NCI-H82 treated with DMSO at 0.1 percent for 48 hours (cell line): Measurements from ENCODE around the gene SLC25A13.

Source experiments
- DNase-seq: peaks from one replicate; lab custom pipeline; 2025; ENCODE audit not compliant: unreplicated experiment; lab: John Stamatoyannopoulos, UW

The SLC25A13 gene

DNA sequence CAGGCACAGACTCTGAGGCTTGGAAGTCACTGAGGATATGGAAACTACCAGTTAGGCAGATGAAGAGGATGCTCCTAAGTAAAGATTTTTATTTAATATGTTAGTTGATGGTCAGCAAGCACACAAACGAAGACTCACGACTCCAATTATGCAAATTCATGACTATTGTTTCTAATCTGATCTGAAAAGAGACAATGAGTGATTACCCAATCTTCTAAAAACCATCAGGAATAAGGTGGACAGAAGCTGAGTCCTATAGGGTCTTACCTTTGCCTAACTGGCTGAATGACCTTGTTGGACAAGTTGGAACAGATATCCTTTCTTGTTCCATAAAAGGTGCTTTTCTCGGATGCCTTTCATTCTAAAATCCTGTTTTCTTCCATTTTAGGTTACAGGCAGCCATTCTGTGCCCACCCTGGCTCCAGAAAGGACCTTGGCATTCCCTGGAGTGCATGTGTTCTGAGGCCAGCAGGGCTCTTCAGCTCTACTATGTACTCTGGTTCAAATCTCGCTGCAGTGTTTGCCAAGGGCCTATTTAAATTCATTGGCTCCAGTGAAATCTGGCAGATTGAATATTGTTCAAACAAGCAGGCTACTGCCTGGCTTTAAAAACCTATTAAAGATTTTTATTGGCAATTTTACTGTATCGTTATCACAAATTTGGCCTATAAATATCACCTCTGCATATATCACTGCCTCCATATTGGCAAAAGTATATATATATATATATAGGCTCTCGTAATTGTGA, 77.5 kb downstream of the SLC25A13 start:
- DNase-seq, result no peak

DNA sequence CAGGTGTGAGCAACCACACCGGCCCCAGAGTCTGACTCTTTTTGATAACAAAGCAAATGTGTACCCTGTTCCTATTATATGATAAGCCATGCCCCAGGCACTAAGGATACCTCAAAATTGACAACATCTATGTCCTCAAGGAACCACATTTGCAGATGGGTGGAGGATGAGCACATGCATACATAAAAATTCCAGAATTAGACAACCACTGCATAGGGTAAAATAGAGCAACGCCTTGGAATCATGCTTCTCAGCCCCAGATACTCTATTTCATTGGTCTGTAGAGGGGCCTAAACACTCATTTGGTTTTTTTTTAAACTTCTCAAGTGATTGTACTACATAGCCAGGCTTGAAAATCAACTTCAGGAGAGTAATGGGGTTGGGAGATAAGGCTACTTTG, 78.7 kb downstream of the SLC25A13 start:
- no peak for DNase-seq

DNA sequence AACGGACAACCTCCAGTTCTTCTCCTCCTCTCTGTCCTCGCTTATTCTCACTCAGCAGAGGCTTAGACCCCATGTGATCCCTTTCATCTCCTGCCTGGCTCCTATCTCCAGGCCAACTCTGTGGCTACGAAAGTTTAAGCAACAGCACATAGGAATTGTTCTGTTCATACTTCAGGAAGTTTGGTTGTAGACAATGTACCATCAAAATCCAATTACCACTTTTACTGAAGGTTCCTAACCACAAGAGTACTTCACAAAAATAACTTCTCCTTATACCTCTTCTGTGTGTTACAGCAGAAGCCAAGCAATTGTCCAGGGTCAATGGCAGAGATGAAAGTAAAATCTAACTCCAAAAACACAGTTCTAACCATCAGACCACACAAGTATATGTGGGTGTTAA, 80.0 kb downstream of the SLC25A13 start:
- DNase-seq, result no peak

DNA sequence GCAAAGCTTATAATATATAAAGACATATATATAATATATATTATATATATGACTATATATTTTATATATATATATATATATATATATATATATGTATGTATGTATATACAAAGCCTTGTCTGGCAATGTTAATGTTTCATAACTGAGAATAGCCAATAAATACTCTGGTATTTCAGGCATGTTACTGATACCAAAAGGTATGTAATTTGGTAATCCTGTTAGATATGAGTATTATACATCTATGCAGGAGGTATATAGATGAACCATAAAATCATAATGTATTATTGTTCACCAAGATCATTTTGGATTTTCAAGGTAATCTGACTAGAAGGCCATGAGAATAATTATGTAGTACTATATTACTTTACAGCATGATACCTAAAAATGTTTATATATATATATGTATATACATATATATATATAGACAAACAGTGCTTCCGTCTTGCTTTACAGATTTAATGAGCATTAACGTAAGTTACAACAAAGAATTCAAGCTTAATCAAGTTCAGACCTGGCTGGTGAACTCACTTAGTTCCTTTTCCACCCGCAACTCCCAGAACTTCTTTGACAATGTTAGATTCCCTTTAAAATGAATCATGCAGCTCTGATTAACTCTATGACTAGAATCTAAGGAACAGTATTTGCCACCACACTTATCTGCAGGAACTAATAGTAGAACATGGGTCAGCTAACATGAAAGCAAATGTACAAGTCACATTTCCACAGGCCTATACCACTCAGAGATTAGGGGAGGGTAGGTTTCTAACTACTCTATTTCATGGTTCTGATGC, 82.7 kb downstream of the SLC25A13 start:
- DNase-seq, result no peak

DNA sequence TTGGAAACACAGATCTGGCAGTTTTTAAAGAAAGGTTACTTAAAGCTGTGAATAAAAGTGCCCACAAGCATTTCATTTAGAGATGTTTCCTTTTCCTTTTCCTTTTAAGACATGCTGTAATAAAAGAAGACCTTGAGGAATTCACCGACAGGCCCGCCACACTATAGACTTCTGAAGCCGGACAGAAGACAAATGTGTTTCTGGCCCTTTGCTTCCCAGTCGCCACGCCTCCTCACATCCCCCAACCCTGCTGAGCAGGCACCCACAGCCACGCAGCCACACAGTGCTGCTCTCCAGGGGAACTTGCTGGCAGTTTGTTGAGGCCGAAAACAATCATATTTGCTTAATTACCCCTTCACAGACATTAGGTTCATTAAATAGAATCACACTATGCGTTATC, 83.4 kb downstream of the SLC25A13 start:
- DNase-seq, result no peak

DNA sequence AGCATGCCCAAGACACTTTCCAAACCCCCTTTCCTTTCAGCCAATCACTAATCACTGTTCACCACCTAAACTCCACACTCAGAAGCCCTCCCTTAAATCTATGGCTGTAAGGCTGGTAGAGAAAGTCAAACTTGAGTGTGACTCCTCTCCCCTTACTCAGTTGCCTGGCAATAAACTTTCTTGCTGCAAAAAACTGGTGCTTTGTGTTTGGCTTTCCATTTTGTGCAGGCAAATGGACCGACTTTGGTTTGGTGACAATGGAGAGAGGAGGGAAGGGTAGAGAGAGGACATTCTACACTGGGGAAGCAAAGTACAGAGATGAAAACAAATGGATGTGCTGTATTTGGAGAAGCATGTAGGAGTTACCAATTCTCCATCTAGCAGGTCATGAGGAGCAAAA, 84.9 kb downstream of the SLC25A13 start:
- DNase-seq, result no peak

DNA sequence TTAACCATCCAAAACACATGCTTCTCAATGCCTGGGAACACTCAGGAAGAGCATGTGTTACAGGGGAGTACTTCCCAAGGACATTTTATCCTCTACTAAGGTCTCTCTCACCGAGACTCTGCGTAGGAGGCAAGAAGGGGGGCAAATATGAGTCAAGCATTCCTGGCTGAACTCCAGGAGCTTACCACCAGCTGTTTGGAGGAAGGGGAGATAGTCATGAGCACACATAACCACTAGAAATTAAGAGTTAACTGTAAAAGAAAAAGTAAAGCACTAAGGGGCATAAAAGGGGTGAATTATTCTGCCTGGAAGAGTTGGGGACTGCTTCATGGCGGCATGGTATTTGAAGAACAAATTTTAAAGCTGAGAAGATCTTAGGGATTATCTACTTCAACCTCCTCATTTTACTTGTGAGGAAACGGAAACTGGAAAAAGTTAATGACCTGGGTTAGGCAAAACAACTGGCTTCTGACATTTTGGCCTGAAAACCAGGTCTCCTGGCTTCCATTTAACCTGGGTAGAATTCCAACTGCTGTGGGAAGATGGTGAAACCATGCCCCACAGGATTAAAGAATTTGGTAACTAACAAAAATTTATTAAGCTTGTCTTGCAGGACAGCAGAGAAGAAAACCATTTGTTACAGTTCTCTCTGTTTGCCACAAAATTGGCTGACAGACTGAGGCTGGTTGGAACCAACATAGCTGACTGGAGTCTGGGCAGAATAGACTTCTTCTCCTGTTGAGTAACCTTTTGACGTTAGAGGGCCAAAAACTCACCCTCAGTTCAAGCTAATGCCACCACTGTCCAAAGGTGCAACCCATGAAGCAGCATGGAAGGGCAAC, 85.5 kb downstream of the SLC25A13 start:
- DNase-seq, result no peak

DNA sequence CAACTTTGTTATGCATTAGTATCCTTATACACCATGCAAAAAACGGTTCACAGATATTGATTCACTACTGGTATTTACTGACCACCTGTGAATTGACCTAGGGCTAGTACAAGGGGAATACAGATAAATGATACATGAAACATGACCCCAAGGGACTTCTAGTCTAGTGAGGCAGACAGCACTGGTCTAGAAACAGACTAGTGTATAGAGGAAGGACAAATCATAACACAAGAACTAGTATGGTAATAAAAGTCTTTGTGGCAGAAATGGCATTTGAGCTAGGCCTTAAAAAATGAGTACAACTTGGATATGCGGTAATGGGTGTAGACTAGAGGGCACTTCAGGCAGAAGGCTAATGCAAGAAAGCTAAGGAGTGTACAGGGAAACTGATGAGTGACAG, 86.6 kb downstream of the SLC25A13 start:
- no peak for DNase-seq

DNA sequence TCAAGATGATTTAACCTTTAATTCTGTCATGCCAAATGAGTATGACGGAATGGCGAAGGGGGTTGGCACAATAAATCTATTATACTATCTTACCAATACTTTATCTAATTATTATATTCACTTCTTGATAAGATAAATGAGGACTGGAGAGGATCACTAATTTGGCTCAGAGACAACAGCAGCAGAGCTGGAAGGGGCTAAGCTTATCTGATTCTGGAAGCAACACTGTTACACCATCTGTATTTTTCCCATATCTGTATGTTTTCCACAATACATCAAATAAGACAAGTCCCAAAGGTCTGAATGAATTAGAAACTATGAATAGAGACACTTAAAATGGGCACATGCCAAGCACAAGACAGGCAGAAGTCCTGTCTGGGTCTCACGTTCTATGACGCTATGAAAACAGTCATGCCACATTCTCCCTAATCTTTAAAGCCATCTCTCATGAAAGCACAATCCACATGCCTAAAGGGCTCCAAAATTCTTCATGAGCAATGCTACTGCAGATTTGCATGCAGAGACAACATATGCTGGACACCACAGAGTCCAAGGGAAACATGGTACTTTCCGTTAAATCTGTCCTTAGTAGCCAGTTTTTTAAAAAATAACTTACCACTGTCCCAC, 88.3 kb downstream of the SLC25A13 start:
- DNase-seq, result no peak

DNA sequence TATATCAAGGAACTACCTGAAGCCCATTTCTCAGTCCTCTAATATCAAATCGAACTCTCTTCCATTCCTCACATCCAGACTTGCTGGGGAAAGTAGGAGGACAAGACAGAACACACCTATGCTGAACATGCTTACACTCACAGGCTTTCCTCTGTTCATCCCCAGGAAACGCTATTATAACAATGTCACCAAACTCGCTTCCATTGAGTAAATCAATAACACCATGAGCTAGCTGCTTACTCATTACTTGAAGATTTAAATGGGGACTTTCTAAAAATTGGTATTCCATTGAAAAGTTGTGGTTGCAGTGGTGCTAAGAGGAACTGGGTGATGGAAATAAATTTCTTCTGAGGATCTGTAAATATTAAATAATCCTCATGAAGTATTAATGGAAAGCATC, 88.8 kb downstream of the SLC25A13 start:
- no peak for DNase-seq

DNA sequence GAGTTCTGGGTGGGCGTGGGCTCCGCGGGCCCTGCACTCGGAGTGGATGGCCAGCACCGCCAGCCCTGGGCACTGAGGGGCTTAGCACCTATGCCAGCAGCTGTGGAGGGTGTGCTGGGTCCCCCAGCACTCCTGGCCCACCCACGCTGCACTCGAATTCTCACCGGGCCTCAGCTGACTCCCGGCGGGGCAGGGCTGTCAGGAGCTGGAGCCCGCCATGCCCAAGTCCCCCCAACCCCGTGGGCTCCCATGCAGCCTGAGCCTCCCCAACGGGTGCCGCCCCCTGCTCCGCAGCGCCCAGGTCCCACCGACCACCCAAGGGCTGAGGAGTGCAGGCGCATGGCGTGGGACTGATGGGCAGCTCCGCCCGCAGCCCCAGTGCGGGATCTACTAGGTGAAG, 93.1 kb downstream of the SLC25A13 start:
- no peak for DNase-seq

DNA sequence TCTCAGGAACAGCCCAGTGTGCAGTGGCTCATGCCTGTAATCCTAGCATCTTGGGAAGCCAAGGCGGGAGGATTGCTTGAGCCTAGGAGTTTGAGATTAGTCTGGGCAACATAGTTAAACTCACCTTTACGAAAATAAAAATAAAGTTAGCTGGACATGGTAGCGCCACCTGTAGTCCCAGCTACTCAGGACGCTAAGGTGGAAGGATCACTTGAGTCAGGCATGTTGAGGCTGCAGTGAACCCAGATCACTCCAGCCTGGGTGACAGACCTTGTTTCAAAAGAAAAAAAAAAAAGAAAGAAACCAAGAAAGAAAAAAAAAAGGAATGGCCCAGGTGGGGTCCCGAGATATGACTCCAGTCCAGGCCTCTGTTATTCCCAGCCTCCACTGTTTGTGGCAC, 96.6 kb downstream of the SLC25A13 start:
- no peak for DNase-seq

DNA sequence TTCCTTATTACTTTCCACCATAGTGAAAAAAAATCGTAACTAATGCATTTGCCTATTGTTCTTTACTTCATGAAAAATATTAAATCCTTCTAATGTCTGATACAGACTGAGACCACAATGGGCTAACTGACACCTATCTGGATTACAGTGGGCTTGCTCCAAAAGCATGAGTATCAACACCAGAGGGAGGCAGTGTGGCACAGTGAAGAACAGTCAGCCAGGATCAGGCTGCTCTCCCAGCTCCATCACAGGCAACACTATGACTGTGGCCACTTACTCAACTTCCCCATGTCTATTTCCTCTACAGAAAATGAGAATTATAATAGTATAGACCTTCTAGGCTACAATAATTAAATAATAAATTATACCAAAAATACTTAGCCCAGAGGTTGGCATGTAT, 97.2 kb downstream of the SLC25A13 start:
- DNase-seq, result no peak

DNA sequence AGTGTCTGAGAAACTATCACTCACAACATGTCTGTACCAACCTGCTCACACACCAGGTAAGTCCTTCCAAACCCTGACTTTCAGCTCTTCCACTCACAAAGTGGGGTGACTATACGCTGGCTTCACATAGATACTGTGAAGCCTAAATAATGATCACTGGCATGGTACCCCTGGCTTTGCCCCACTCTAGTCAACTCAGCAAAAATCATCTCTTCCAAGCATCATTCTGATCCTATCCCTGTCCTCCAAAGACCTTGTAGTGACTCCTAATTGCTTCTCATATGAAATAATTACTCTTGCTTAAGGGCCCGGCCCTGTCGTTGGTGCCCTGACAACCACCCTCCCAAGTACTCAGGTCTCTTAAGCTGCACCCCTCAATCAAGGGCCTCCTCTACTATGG, 97.8 kb downstream of the SLC25A13 start:
- DNase-seq, result no peak

DNA sequence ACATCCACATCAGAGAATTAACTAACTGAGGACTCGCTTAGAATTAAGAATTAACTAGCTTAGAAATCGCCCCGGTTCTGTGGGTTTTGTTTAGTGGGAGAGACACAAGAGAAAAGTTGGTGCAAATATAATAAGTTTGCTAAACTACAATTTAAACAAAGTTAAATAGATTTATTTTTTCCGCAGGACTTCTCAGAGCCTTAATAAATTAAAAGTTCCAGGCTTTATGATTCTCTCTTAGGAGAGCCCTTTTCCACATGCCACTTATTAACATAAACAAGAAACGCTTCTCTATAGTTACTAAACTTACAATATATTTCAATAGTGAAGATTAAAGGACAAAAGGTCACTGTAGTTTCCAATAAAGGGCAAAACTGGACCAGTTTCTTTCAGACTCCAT, 100.0 kb downstream of the SLC25A13 start:
- no peak for DNase-seq

DNA sequence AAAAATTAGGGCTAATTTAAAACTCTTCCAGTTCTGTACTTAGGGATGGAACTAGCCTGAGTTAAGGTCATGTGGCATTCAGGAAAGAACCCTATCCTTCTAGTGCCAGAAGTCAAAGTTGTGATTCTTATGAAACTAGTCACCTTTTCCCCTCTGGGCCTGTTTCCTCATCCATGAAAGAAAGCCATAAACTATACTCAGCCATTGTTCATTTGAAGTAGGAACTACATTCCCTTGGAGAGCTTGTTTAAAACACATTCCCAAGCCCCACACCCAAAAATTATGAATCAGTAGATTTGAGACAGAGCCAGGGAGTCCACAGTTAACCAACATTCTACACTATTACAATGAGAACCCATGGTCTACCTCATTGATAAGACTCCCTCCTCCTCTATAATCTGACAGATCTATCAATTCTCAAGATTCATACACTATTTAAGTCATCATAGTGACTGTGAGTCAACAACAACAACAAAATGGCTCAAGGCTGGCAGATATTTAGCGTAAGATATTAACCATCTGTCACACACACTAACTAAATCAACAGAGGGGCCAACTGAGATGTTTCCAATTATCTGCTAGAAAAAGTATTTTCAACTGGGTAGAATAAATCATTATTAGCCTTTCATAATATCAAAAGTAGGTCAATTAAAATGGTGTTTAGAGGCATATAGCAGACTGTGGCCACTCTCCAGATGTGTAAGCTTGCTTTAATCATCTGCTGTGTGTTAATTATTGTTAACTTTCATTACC, 102.3 kb downstream of the SLC25A13 start:
- DNase-seq, result no peak

DNA sequence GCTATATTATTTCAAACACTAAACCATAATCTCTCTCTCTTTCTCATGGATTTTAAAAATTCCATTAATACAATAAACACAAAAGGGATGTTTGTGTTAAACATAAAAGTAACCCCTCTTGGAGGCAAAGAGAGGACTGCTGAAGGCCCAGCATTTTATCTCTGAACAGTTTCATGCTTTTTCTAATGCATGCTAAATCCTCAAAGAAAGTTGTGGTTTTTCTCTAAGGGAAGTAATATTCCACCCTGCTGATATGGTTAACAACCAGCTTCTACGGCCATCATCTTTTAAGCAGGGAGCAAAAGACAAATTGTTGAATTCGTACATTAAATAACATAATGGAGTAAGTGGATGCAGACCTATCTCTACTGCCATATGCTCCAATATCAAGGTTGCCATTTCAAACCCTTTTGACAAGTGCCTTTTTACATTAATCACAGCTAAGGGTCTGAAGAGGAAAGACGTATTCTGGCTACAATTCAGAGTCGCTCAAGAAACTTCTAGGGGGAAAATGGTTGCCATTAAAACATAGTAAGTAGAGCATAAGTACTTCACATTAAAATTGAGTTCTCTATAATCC, 103.1 kb downstream of the SLC25A13 start:
- DNase-seq, result no peak

DNA sequence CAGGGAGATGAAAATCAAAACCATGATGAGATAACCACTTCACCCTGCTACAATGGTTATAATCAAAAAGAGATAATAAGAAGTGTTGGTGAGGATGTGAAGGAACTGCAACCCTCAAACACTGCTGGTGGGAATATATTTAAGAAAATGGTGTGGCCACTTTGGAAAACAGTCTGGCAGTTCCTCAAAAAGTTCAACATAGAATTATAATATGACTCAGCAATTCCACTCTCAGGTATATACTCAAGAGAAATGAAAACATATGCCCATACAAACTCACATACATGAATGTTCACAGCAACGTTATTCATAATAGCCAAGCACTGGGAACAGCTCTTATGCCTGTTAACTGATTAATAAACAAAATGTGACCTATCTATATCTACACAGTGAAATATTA, 104.8 kb downstream of the SLC25A13 start:
- no peak for DNase-seq

DNA sequence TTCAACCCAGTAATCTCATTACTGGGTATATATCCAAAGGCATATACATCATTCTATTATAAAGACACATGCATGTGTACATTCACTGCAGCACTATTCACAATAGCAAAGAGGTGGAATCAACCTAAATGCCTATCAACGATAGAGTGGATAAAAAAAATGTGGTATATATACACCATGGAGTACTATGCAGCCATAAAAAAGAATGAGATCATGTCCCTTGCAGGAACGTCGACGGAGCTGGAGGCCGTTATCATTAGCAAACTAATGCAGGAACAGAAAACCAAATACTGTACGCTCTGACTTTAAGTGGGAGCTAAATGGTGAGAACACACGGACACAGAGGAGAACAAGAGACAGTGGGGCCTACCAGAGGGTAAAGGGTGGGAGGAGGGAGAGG, 105.5 kb downstream of the SLC25A13 start:
- no peak for DNase-seq

DNA sequence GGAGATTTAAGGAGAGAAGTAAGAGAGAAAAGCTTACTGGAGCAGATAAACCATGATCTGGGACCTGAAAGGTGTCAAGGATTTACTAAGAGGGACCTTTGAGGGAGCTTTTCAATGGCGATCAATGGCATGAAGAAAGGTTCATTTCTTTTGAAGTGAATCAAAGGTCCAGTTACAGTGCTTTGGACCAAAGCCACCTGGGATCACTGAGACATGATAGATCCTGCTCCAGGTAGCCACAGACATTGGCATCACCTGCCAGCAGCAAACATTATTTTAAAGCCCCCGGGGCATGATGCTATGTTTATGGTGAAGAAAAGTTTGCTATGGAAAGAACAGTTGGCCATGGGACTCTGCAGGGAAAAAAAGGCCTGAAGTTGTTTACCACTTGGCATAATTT, 109.4 kb downstream of the SLC25A13 start:
- DNase-seq, result no peak
